SKM-1 treated with dmso at 0.1 percent for 144 hours (cell line): ENCODE results near the gene HAUS7.

Source experiments
- DNase-seq: peaks from one replicate; lab custom pipeline; 2025; ENCODE audit not compliant: unreplicated experiment; lab: John Stamatoyannopoulos, UW

HAUS7 gene

GRCh38 chrX:153470411-153471363 lies at the start of gene HAUS7:
HAUS7 (minus strand) TSS chrX:153470576; CDS start chrX:153470557, 19 bp downstream.
- peak; percentile 68 for DNase-seq

GRCh38 chrX:153519569-153520286 lies 49.4 kb upstream of the HAUS7 start:
- no peak for DNase-seq

GRCh38 chrX:153517946-153518834 lies 47.8 kb upstream of the HAUS7 start:
- DNase-seq = no peak

GRCh38 chrX:153517423-153517822 lies 47.0 kb upstream of the HAUS7 start, which contains the start of gene ATP2B3:
ATP2B3 (plus strand) TSS chrX:153517642; CDS start chrX:153536248, 18,606 bp downstream.
- no peak for DNase-seq

- DNase-seq = no peak
Measured at GRCh38 chrX:153516073-153516472, 45.7 kb upstream of the HAUS7 start.

GRCh38 chrX:153515435-153515834 lies 45.1 kb upstream of the HAUS7 start:
- no peak for DNase-seq

GRCh38 chrX:153514259-153514658 lies 43.9 kb upstream of the HAUS7 start:
- DNase-seq = no peak

- no peak for DNase-seq
Measured at GRCh38 chrX:153513265-153513664, 42.9 kb upstream of the HAUS7 start.

GRCh38 chrX:153512501-153512893 lies 42.1 kb upstream of the HAUS7 start:
- DNase-seq = no peak

GRCh38 chrX:153511784-153512500 lies 41.6 kb upstream of the HAUS7 start:
- no peak for DNase-seq

- no peak for DNase-seq
Measured at GRCh38 chrX:153510383-153510782, 40.0 kb upstream of the HAUS7 start.

GRCh38 chrX:153509592-153509991 lies 39.2 kb upstream of the HAUS7 start:
- DNase-seq = no peak

- peak; percentile 30 for DNase-seq
Measured at GRCh38 chrX:153507484-153508178, 37.3 kb upstream of the HAUS7 start.

- no peak for DNase-seq
Measured at GRCh38 chrX:153505361-153505760, 35.0 kb upstream of the HAUS7 start.

GRCh38 chrX:153504445-153505016 lies 34.2 kb upstream of the HAUS7 start:
- DNase-seq = no peak

- no peak for DNase-seq
Measured at GRCh38 chrX:153502796-153503195, 32.4 kb upstream of the HAUS7 start.

GRCh38 chrX:153502131-153502530 lies 31.8 kb upstream of the HAUS7 start:
- no peak for DNase-seq

- DNase-seq = no peak
Measured at GRCh38 chrX:153501530-153501929, 31.2 kb upstream of the HAUS7 start.

- DNase-seq = no peak
Measured at GRCh38 chrX:153500676-153501280, 30.4 kb upstream of the HAUS7 start.
